Gastrocnemius medialis (tissue), 4 donors: Measurements from ENCODE around the gene DDX51. TPM values are rescaled to one million over a fixed set of nuclear protein-coding genes. Genes with fewer than 3 reads are reported as not detected.

Experiments used
- ATAC-seq, 2 donors: fragments of 150-250 bp; one replicate each; pipeline ENCODE4 v1.9.1; 2016
- DNase-seq, 2 donors: peaks; one replicate each; pipeline ENCODE4 v3.0.0-alpha.2; 2019
- H3K27ac ChIP-seq, 4 donors: fragments of 200-600 bp; sonication (generic); 1 replicate in 1 of 4; 2 replicates in 3 of 4; pipeline ENCODE4 v1.5.1; 2016 to 2018; ENCODE audit warnings: mild to moderate bottlenecking in 2 of 4, moderate library complexity in 1 of 4
- H3K27me3 ChIP-seq, 3 donors: fragments of 200-600 bp; sonication (generic) in 2 of 3; 1 replicate in 1 of 3; 2 replicates in 2 of 3; pipeline versions ENCODE4 v1.5.1 to v1.6.0; 2016 to 2019; ENCODE audit warnings: mild to moderate bottlenecking in 1 of 3, moderate library complexity in 1 of 3
- H3K36me3 ChIP-seq, 2 donors: fragments of 200-600 bp; sonication (generic) in 1 of 2; one replicate each; pipeline ENCODE4 v1.5.1; 2017 to 2018
- H3K4me1 ChIP-seq, 2 donors: fragments of 200-600 bp; sonication (generic) in 1 of 2; one replicate each; pipeline ENCODE4 v1.5.1; 2016 to 2017; ENCODE audit warnings: mild to moderate bottlenecking in 2 of 2
- H3K4me3 ChIP-seq, 4 donors: fragments of 200-600 bp; sonication (generic) in 3 of 4; 1 replicate in 1 of 4; 2 replicates in 3 of 4; pipeline ENCODE4 v1.5.1; 2016 to 2019; ENCODE audit warnings: mild to moderate bottlenecking in 2 of 4
- H3K9me3 ChIP-seq, 3 donors: fragments of 200-600 bp; sonication (generic) in 2 of 3; 1 replicate in 1 of 3; 2 replicates in 2 of 3; pipeline ENCODE4 v1.5.1; 2016 to 2019
- CTCF ChIP-seq, 5 experiments: fragments of 450-650 bp in 3 of 5; fragments of 200-600 bp in 2 of 5; sonication (generic) in 2 of 5; IDR thresholded peaks in 4 of 5; conservative IDR thresholded peaks in 1 of 5; 1 replicate in 4 of 5; 2 replicates in 1 of 5; pipeline ENCODE4 v1.5.1; 2016 to 2019; ENCODE audit warnings: antibody characterized with exemption in 5 of 5, mild to moderate bottlenecking in 3 of 5, moderate library complexity in 3 of 5
- POLR2A ChIP-seq, 2 donors: fragments of 450-650 bp; IDR thresholded peaks; one replicate each; pipeline ENCODE4 v1.6.1; 2017; ENCODE audit warnings: antibody characterized with exemption in 2 of 2, mild to moderate bottlenecking in 2 of 2, moderate library complexity in 2 of 2
- in situ Hi-C, 4 donors: fragments of 200-750 bp; cut with MboI; loops; one replicate each; pipeline versions ENCODE4 v1.15.0 to v1.8.0; 2017; ENCODE audit warnings: low sequenced_read_pairs in 4 of 4
- intact Hi-C: fragments of 100-400 bp; cut with DNase I; formaldehyde crosslinking; loops from one replicate; pipeline ENCODE4 v1.15.1; 2023; ENCODE audit warnings: low total_unique reads
- total RNA-seq, 4 donors: library from RNA; depleted of rRNA; stranded (reverse); fragments of >200 nt; gene quantifications; one replicate each; pipeline versions ENCODE4 v1.1.0 to v1.2.3, GENCODE V29; 2016

Gene DDX51
- total RNA-seq, 4 donors from 2014 or later, result 5.8 to 7.8 (median 6.5) TPM

- intact Hi-C loops (no loop called here), in situ Hi-C loops (no loop called here)
- H3K4me3 ChIP-seq, result no peak overlapping the region
- H3K9me3 ChIP-seq, result no peaks in the 10 kb centered on the region
- no peak overlapping the region for H3K27ac ChIP-seq
- DNase-seq, result no peak
- ATAC-seq, result no peak
- H3K36me3 ChIP-seq, result no peaks in the 10 kb centered on the region
- H3K4me1 ChIP-seq, result peaks cover 5 to 7% of the 10 kb centered on the region in 2 donors
- peaks cover 0 to 31% (median 30%) of the 10 kb centered on the region in 3 donors for H3K27me3 ChIP-seq
- no peak for TF ChIP-seq POLR2A (IDR thresholded peaks at IDR 0.05)
- no peak for TF ChIP-seq CTCF (IDR thresholded peaks at IDR 0.05 in 4 of 5, conservative IDR thresholded peaks at IDR 0.05 in 1 of 5)
Measured at GRCh38 chr12:132182711-132183365, 38.7 kb upstream of the DDX51 start.

- Histone ChIP-seq H3K27me3 (peaks cover under 1 to 31% (median 29%) of the 10 kb centered on the region in 3 donors), H3K9me3 (no peaks in the 10 kb centered on the region), H3K27ac (no peak overlapping the region), H3K36me3 (no peaks in the 10 kb centered on the region), H3K4me3 (no peak overlapping the region), H3K4me1 (peaks cover 5 to 7% of the 10 kb centered on the region in 2 donors)
- TF ChIP-seq POLR2A (IDR thresholded peaks at IDR 0.05), result no peak
- TF ChIP-seq CTCF (IDR thresholded peaks at IDR 0.05 in 4 of 5, conservative IDR thresholded peaks at IDR 0.05 in 1 of 5), result no peak
- ATAC-seq, result no peak
- in situ Hi-C loops, result no loop called here
- DNase-seq, result no peak
- intact Hi-C loops, result no loop called here
Measured at GRCh38 chr12:132182206-132182710, 38.1 kb upstream of the DDX51 start.

- no peak for TF ChIP-seq CTCF (IDR thresholded peaks at IDR 0.05 in 4 of 5, conservative IDR thresholded peaks at IDR 0.05 in 1 of 5)
- TF ChIP-seq POLR2A (IDR thresholded peaks at IDR 0.05), result no peak
- Histone ChIP-seq H3K27me3 (peaks cover 6 to 30% (median 28%) of the 10 kb centered on the region in 3 donors), H3K36me3 (no peaks in the 10 kb centered on the region), H3K4me3 (no peak overlapping the region), H3K27ac (no peak overlapping the region), H3K9me3 (no peaks in the 10 kb centered on the region), H3K4me1 (peaks cover 5 to 7% of the 10 kb centered on the region in 2 donors)
- no peak for DNase-seq
- intact Hi-C loops, result no loop called here
- ATAC-seq, result no peak
- in situ Hi-C loops, result no loop called here
Measured at GRCh38 chr12:132181570-132182200, 37.6 kb upstream of the DDX51 start.

- Histone ChIP-seq H3K27ac (no peak overlapping the region), H3K9me3 (no peaks in the 10 kb centered on the region), H3K4me1 (peaks cover 5 to 7% of the 10 kb centered on the region in 2 donors), H3K27me3 (peaks cover 14 to 30% (median 22%) of the 10 kb centered on the region in 3 donors), H3K36me3 (no peaks in the 10 kb centered on the region), H3K4me3 (no peak overlapping the region)
- ATAC-seq (no peak), DNase-seq (no peak)
- in situ Hi-C loops, result no loop called here
- intact Hi-C loops, result no loop called here
- TF ChIP-seq POLR2A (IDR thresholded peaks at IDR 0.05) (no peak), CTCF (IDR thresholded peaks at IDR 0.05 in 4 of 5, conservative IDR thresholded peaks at IDR 0.05 in 1 of 5) (no peak)
Measured at GRCh38 chr12:132180648-132181546, 36.8 kb upstream of the DDX51 start.
